ENCODE data around the gene KMT2D.

GRCh38 chr12:49064767-49065152, 4.2 kb upstream of the KMT2D start:
- TF ChIP-seq CTCF (IDR thresholded peaks at IDR 0.05; ENCODE audit: insufficient read depth, low read depth, low read length) = no peak
- TF ChIP-seq EZH2 (IDR thresholded peaks at IDR 0.05; ENCODE audit: insufficient read depth, low read length) = no peak

Data from astrocyte (in vitro differentiated cells and primary cell).